HG03139 (cell line): ENCODE results near the gene ZNF785.
A peak's percentile ranks its signal among the peaks of the same experiment; 100 is the strongest.
"Not testable (repeated sequence)": the region's sequence is repeated elsewhere in the genome, so short reads cannot be mapped to it uniquely, and the experiment has no call there.

Experiments used
- ATAC-seq: cut with Tn5 transposase; IDR thresholded peaks from one replicate; pipeline ENCODE4 v1.9.1; 2021; ENCODE audit not compliant: unreplicated experiment

Gene ZNF785

DNA sequence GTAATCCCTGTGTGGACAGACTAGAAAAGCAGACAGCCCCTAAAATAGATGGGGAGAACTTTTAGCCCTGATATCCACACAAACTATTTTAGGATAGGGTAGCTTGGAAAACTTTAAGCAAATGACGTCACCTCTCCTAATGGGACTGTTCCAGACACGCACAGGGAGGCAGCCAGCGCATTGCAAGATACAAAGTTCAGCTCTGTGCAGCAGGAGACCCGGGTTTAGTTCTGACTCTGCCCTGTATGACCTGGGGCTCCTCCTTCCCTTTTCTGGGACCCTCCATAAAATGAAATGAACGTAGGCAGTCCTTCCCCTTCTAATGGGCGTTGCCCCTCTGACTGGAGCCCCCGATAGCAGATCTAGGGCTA, 18.4 kb upstream of the ZNF785 start:
- ATAC-seq, result no peak

DNA sequence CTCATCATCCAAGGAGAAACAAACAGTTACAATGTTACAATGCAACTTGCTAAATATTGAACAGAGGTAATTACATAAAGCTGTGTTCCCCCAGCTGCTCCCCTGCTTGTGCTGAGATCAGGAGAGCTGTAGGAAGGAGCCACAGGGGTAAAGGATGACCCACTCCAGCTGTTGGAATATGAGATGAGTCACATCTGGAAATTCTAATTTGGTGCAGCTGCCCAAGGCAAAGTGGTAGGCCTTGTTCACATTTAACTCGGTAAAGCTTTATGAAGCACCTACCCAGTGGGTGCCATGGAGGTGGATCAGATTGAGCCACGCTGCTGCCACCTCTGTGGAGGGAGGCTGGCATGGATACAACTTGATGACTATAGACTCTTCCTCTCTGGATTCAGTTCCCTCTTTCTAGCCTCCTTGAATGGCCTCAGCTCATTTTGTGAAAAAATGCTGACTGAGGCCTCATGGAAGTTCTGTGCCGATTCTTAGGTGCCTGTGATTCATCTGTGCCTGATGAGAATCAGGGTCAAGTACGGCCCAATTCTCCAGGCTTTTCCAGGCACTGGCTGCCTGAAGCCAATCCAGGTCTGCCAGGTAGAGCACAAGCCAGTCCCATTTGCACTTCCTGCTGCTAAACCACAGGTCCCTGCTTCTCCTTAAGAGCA, 17.2 kb upstream of the ZNF785 start:
- no peak for ATAC-seq

DNA sequence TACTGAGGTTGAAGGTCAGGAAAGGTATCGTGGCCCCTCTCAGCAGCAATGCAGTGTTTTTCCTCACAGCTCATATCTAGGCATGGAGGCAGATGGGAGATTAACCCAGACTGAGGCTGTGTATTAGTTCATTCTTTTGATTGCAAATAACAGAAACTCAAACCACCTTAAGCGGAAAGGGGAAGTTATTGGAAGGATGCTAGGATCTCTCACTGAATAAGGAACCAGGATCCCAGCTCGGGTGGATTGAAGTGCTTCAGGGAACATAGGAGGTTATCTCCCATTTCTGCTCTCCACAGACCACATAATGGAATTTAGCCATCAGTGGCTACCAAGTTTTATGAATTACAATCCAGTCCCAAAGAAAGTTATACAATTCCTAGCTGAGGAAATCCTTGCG, 16.5 kb upstream of the ZNF785 start:
- no peak for ATAC-seq

DNA sequence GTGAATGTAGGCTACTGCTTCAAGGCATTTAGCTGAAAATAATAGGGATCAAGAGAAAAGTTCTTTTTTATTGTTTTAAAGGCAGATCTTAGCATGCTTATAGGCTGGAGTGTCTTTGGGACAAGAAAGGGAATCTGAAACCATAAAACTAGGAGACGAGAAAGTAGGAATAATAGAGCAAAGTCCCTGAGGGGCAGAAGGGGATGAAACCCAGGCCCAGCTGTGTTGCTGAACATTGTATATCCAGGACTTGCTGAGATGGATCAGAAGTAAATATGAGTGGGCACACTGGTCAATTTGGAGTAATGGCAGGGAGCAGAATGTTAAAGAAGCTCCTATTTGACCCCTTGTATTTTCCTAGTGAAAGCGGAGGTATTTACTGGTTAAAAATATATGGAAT, 15.4 kb upstream of the ZNF785 start:
- ATAC-seq, result no peak

DNA sequence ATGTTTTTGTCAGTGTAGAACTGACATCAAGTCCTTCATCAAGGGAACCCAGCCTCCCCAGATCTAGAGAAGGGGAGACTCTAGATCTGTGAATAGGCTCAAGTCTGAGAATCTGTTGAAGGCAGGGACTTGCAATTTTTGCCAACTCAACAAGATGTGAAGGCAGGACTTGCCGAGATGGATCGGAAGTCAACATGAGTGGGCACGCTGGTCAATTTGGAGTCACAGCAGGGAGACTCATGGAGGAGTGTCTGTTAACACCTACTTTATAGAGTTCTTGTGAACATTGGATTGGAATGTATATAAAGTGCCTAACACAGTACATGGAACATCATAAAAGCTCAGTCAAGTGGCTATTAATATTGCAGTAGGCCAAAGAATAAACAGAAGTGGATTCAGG, 14.7 kb upstream of the ZNF785 start:
- ATAC-seq, result no peak

DNA sequence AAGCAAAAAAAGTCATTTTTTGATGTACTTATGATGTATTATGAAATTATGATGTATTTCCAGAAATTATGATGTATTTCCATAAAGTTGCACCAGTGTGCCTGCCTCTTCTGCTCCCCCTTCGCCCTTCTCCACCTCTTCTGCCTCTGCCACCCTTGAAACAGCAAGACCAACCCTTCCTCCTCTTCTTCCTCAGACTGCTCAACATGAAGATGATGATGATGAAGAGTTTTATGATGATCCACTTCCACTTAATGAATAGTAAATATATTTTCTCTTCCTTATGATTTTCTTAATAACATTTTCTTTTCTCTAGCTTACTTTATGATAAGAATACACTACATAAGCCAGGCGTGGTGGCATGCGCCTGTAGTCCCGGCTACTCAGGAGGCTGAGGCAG, 7.4 kb upstream of the ZNF785 start:
- ATAC-seq, result no peak

DNA sequence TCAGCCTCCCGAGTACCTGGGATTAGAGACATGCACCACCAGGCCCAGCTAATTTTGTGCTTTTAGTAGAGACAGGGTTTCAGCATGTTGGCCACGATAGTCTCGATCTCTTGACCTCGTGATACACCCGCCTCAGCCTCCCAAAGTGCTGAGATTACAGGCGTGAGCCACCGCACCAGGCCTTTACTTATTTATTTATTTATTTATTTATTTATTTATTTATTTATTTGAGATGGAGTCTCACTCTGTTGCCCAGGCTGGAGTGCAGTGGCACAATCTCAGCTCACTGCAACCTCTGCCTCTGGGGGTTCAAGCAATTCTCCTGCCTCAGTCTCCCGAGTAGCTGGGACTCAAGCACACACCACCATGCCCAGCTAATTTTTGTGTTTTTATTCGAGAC, 5.4 kb upstream of the ZNF785 start:
- not testable (repeated sequence) for ATAC-seq

DNA sequence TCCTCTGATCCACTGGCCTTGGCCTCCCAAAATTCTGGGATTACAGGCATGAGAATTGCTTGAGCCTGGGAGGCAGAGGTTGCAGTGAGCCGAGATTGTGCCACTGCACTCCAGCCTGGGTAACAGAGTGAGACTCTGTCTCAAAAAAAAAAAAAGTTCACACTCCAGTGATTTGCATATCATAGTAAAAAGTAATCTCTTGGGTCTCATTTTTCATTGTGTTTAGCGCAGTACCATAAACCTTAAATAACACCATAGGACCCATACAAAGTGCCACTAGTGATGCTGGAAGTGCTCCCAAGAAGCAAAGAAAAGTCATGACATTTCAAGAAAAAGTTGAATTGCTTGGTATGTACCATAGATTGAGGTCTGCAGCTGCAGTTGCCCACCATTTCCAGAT, 4.1 kb upstream of the ZNF785 start:
- not testable (repeated sequence) for ATAC-seq

DNA sequence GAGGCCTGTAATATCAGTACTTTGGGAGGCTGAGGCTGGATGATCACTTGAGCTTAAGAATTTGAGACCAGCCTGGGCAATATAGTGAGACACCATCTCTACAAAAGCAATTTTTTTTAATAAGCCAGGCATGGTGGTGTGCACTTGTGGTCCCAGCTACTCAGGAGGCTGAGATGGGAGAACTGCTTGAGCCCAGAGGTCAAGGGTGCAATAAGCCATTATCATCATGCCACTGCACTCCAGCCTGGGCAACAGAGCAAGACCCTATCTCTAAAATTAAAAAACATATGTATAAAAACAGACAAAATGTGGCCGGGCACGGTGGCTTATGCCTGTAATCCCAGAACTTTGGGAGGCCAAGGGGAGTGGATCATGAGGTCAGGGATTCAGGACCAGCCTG, 3.2 kb upstream of the ZNF785 start:
- ATAC-seq, result no peak

DNA sequence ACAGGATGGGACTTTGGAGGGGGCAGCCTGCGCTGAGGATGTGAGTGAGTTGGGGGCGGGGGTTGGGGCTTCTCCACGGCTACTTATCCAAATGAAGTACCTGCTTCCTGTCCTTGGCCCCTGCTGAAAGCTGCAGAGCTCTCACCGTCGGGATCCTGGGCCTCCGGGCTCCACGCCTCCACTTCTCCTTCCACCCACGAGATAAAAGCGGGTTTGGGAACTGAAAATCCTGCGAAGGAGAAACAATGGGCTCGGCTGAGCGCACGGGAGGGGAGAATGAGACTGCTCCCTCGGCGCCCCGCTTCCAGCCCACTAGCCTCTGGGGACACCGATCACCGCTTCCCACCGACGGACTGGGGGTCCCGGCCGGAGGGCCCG, 486 bp downstream of the ZNF785 start:
- ATAC-seq, result peak; percentile 4

DNA sequence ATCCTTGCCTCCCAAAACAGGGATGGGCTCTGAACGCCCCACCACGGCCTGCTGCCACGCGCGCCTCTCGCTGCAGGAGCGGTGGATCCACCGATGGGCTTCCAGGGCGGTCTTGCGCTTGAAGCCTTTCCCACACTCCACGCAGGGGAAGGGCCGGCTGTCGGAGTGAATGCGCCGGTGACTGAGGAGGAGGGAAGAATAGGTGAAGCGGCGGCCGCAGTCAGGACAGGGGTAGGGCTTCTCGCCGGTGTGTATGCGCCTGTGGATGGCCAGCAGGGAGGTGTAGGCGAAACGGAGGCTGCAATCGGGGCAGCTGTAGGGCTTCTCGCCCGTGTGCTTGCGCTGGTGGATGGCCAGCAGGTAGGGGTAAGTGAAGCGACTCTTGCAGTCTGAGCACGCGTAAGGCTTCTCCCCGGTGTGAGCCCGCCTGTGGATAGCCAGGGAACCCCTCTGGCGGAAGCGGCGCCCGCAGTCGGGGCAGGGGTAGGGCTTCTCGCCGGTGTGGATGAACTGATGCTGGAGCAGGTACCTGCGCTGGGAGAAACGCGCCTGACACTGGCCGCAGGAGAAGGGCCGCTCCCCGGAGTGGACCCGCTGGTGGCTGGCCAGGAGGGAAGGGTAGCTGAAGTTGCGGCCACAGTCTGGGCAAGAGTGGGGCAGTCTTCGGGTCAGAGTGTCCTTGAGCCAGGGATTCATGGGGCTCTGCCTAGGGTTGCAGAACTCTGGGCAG, 2.7 kb downstream of the ZNF785 start:
- ATAC-seq, result no peak

DNA sequence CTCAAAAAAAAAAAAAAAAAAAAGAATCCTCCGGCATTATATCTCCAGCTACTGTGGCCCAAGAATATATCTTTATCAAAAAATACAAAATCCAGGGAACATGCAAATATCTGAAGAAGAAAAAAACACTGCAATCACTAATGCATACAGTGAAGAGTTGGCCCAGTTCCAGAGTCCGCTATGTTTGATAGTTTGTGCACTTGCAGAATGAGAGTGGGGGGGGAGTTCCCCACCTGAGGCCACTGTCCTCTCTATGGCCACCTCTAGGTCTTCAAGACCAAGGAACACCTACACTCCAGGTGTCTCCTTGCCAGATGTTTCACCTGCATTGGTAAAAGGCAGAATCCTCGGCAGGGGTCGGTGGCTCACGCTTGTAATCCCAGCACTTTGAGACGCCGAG, 4.0 kb downstream of the ZNF785 start:
- no peak for ATAC-seq

DNA sequence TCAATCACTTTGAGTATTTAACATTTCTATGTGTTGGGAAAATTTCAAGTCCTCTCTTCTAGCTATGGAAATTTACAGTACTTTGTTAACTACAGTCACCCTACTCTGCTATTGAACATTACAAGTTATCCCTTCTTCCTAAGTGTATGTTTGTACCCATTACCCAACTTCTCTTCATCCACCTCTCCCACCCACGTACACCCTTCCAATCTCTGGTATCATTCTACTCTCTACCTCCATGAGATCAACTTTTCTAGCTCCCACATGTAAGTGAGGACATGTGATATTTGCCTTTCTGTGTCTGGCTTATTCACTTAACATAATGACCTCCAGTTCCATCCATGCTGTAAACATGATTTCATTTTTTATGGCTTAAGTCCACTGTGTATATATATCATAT, 10.8 kb downstream of the ZNF785 start:
- ATAC-seq, result no peak

DNA sequence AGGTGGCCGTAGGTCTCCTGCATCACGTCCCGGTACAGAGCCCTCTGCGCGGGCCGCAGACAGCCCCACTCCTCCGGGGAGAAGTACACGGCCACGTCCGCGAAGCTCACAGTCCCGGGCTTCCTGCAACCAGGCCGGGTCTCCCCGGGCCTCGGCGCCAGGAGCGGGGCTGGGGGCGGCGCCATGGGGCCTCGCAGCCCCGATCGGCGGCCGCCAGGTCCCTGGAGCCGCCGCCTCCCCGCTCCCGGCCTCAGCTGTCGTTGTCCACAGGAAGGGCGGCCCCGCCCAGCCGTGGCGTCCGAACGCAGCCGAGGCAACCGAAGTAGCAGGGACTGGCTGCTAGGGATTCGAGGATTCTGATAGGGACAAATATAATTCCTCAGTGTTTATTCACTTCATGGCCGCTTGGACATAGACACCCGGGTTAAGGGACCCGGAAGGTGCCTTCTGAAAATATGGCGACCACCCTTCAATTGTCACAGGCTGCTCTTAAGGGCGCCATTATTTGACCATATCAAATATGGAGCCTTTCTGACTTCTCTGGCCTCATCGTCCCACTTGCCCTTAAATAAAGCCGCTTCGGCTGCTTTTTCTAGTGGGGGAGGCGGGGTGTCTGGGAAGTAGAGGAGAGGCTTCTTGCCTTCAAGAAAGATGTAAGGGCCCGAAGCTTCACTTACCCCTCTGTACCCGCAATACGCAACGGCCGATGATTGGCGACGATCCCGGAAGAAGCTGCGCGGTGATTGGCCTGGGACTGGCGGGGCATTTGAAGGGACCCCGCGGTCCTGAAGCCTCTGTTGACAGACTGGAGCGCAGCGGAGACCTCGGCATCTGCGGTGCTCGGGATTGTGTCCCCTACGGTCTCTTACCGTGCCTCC, 13.8 kb downstream of the ZNF785 start, which contains the start of gene ZNF688:
ZNF688 (minus strand) TSS at position 270 of the 878 bp plus-strand sequence; CDS start at position 185, 85 bp downstream.
- ATAC-seq, result peak; percentile 67

DNA sequence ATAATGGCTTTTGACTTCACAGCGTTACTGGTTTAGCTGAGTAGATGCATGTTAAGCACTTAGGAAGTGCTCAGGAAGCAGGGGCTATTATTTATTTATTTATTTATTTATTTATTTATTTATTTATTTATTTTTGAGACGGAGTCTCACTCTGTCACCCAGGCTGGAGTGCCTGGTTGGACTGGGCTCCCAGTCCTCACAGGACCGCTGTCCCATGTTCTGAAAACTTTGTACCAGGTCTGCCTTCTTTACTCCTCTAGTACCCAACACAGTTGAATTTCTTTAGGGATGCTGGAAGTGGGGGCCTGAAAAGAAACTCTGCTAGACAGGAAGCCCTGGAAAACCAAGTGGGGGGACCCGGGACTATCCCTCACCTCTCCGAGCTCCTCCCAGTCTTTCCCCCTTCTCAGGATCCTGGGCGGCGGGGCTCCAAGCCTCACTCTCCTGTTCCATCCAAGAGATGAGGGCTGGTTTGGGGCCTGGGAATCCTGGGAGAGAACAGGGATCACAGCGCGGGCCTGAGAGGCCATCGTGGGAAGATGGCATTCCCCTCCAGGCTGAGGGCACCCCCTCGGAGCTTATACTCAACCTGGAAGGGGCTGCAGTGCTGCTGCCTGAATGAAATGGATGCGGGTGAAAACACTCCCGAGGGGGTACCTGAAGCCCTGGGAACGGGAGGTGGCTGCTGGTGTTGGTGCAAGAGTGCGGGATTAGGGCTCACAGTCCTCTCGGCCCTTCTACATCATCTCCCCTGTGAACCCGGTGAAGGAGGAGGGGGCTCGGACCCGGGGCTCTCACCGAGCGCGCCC, 14.7 kb downstream of the ZNF785 start:
- no peak for ATAC-seq

DNA sequence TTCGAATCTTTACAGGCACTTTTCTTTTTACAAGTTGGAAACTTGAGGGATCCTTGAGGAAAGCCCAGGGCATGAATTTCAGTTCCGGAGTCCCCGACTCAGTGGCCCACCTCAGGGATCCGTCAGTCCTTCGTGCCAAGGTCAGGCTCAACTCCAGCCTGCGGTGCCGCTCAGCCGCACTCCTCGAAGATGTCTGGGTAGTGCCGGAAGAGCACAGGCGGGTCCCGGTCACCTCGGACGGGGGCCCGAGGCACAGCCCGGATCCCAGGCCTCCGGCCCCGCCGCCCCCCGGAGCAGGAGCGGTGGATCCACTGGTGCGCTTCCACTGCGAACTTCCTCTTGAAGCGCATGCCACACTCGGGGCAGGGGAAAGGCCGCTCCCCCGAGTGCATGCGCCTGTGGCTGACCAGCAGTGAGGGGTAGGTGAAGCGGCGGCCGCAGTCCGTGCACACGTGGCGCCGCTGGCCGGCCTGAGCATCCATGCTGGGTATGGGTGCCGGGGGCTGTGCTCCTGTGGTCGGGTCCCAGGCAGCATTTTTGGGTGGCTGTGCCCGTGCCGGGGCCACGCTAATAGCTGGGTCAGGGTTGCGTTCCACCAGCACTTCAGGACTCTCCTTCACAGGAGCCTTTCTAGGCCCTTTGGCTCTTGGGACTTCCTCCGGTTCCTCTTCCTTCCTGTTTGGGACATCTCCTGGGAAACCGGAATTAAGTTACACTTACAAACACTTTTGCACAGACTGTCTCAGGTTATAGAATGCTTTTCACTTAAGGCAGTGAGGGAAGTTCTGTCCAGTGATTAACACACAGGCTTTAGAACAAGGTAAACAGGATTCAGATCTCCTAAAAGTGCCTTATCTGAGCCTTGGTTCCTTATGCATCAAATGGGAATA, 15.5 kb downstream of the ZNF785 start:
- ATAC-seq, result no peak

DNA sequence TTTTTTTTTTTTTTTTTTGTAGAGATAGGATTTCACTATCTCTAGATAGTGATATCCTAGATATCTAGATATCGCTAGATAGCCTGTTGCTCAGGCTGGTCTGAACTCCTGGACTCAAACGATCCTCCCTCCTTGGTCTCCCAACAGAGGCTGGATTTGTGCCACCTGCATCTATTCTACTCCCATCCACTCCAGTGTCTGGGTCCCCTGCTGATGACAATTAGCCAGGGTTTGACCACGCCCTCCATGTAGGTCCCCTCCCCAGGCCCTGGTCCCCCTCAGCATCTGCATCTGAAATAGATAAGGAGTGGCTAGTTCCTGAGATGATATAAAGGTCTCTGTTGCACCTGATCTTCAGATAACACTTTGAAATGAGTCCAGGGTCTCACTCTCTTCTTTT, 16.2 kb downstream of the ZNF785 start:
- ATAC-seq, result no peak

DNA sequence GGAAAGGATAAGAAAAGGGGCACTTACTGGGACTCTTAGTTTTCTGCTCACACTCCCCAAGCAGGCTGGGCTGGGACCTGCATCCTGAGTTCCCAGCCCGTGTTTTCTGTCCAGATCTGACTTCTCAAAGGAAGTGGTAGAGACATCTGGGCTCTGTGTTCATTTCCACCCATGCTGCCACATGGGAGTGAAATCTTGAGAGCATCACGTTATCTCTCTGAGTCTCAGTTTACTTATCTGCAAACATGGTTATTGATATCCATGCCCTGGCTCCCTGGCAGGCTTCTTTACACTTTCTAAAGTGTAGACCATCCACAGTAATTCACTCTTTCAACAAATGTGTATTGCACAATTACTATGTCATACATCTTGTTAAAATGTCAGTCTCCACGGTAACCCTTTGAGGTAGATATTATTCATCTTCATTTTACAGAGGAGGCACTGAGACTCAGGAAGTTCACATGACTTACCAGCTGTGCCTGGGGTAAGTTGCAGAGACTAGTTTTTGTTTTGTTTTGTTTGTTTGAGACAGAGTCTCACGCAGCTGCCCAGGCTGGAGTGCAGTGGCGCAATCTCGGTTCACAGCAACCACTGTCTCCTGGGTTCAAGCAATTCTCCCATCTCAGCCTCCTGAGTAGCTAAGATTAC, 17.4 kb downstream of the ZNF785 start:
- no peak for ATAC-seq

DNA sequence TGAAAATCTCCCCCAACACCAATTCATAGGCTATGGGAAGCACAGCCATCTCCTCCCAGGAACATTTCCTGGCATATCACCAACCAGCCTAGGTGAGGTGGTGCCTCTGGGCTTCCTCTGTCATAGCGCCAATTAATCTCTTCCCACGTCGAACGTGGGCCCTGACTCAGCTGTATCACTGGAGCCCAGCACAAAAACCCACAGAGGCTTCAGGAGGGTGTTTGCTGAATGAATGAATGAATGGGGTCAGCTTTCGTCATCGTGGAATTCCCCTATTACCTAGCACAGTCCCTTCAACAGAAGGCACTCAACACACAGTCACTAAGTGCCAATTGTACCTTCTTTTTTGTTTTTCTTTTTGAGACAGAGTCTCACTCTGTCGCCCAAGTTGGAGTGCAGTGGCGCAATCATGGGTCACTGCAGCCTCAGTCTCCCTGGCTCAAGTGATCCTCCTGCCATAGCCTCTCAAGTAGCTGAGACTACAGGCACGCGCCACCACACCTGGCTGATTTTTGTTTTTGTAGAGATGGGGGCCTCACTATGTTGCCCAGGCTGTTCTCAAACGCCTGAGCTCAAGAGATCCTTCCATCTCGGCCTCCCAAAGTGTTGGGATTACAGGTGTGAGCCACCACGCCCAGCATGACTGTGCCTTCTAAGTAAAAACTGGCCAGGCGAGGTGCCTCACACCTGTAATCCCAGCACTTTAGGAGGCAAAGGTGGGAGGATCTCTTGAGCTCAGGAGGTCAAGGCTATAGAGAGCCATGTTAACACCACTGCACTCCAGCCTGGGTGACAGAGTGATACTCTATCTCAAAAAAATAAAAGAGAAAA, 18.1 kb downstream of the ZNF785 start:
- ATAC-seq, result no peak
